HCT116 (cell line): ENCODE data around the gene PIKFYVE. TPM values are rescaled to one million over a fixed set of nuclear protein-coding genes. Genes with fewer than 3 reads are reported as not detected.

Experiments used
- ATAC-seq: fragments of 200-7000 bp; cut with Tn5 transposase; 2 replicates; pipeline ENCODE4 v1.9.1; 2020; ENCODE audit warnings: mild to moderate bottlenecking, moderate library complexity
- BruUV-seq: library from RNA; stranded (reverse); fragments of 400-500 nt; replicated peaks from 2 replicates; lab custom pipeline; 2021; lab: Mats Ljungman, UMichigan
- CTCF ChIA-PET: fragments of 300-600 bp; sonication (Branson Sonifier 250); formaldehyde crosslinking; loops from one replicate; lab custom pipeline; 2021; ENCODE audit warnings: antibody characterized with exemption; lab: Charles Lee
- POLR2A ChIA-PET: fragments of 300-600, 350-600 bp; sonication (Branson Sonifier 250); formaldehyde crosslinking; loops from one replicate; lab custom pipeline; 2021; ENCODE audit warnings: antibody characterized with exemption; lab: Charles Lee
- RAD21 ChIA-PET, 2 experiments: fragments of 300-600 bp; sonication (Branson Sonifier 250); formaldehyde crosslinking; loops; one replicate each; lab custom pipeline; 2023; ENCODE audit warnings: low total read pairs in 2 of 2; ENCODE audit not compliant: uncharacterized antibody in 2 of 2, unreplicated experiment in 2 of 2, low non-redundant PET in 1 of 2; lab: Charles Lee
- DNase-seq: peaks from one replicate; pipeline ENCODE4 v3.0.0-alpha.2; 2010; ENCODE audit warnings: low read depth, low spot score
- H2AFZ ChIP-seq: fragments of 200-600 bp; shearing (Covaris generic), sonication (generic); 2 replicates; pipeline ENCODE4 v1.6.1; 2017; ENCODE audit warnings: low read depth, mixed run types, mixed read lengths, antibody characterized with exemption, low read length; ENCODE audit not compliant: poor library complexity, severe bottlenecking
- H3K27ac ChIP-seq: 2 replicates; pipeline ENCODE4 v1.5.1; 2012; ENCODE audit warnings: low read depth, low read length
- H3K27me3 ChIP-seq: fragments of 200-600 bp; sonication (generic); 2 replicates; pipeline ENCODE4 v1.6.1; 2016; ENCODE audit warnings: mixed run types, low read length, mixed read lengths; ENCODE audit not compliant: insufficient read depth
- H3K36me3 ChIP-seq, 2 experiments: fragments of 200-500 bp in 1 of 2; fragments of 200-600 bp in 1 of 2; sonication (Bioruptor generic) in 1 of 2; sonication (generic) in 1 of 2; 2 replicates each; pipeline versions ENCODE4 v1.5.1 to v1.6.1; 2014 to 2016; ENCODE audit warnings: low read length in 2 of 2, inconsistent platforms in 1 of 2, mixed read lengths in 1 of 2, mixed run types in 1 of 2; ENCODE audit not compliant: insufficient read depth in 2 of 2, control insufficient read depth in 1 of 2
- H3K4me1 ChIP-seq, 2 experiments: fragments of 200-600 bp in 1 of 2; sonication (generic) in 1 of 2; 2 replicates each; pipeline versions ENCODE4 v1.5.1 to v1.6.1; 2012 to 2017; ENCODE audit warnings: low read length in 2 of 2, inconsistent platforms in 1 of 2, mild to moderate bottlenecking in 1 of 2, mixed read lengths in 1 of 2, mixed run types in 1 of 2, moderate library complexity in 1 of 2; ENCODE audit not compliant: insufficient read depth in 2 of 2, control insufficient read depth in 1 of 2
- H3K4me2 ChIP-seq: fragments of 200-600 bp; sonication (generic); 2 replicates; pipeline ENCODE4 v1.6.1; 2017; ENCODE audit warnings: mixed run types, low read length, mixed read lengths
- H3K4me3 ChIP-seq, 2 experiments: fragments of 200-600 bp in 1 of 2; sonication (generic) in 1 of 2; replicated peaks in 1 of 2; 2 replicates each; pipeline ENCODE4 v1.5.1; 2011 to 2016; ENCODE audit warnings: low read length in 2 of 2, control low read depth in 1 of 2, low read depth in 1 of 2, mild to moderate bottlenecking in 1 of 2, mixed read lengths in 1 of 2, mixed run types in 1 of 2
- H3K79me2 ChIP-seq: fragments of 200-600 bp; sonication (generic); 2 replicates; pipeline ENCODE4 v1.6.1; 2017; ENCODE audit warnings: mild to moderate bottlenecking, mixed run types, low read length, moderate library complexity, mixed read lengths; ENCODE audit not compliant: insufficient read depth
- H3K9ac ChIP-seq: fragments of 200-600 bp; sonication (generic); 2 replicates; pipeline ENCODE4 v1.6.1; 2016; ENCODE audit warnings: low read length, mixed read lengths
- H3K9me2 ChIP-seq: fragments of 200-600 bp; sonication (generic), shearing (Covaris generic); 2 replicates; pipeline ENCODE4 v1.6.1; 2017; ENCODE audit warnings: mixed run types, mild to moderate bottlenecking, moderate library complexity; ENCODE audit not compliant: insufficient read depth
- H3K9me3 ChIP-seq, 2 experiments: fragments of 200-500 bp in 1 of 2; fragments of 200-600 bp in 1 of 2; sonication (Bioruptor generic) in 1 of 2; sonication (generic) in 1 of 2; 2 replicates each; pipeline ENCODE4 v1.6.1; 2014 to 2017; ENCODE audit warnings: low read length in 2 of 2, mixed read lengths in 2 of 2, inconsistent platforms in 1 of 2, low read depth in 1 of 2, mild to moderate bottlenecking in 1 of 2, mixed run types in 1 of 2, moderate library complexity in 1 of 2; ENCODE audit not compliant: control insufficient read depth in 1 of 2, insufficient read depth in 1 of 2
- H4K20me1 ChIP-seq: fragments of 200-600 bp; sonication (generic), shearing (Covaris generic); 2 replicates; pipeline ENCODE4 v1.6.1; 2017; ENCODE audit warnings: mixed run types, mild to moderate bottlenecking, moderate library complexity; ENCODE audit not compliant: insufficient read depth
- ATF3 ChIP-seq: IDR thresholded peaks from 2 replicates; pipeline ENCODE4 v1.6.1; 2012
- CBX3 ChIP-seq: IDR thresholded peaks from 2 replicates; pipeline ENCODE4 v1.6.1; 2012; ENCODE audit warnings: low read depth
- FOSL1 ChIP-seq: IDR thresholded peaks from 2 replicates; pipeline ENCODE4 v1.6.1; 2012; ENCODE audit warnings: low read depth
- JUND ChIP-seq: IDR thresholded peaks from 2 replicates; pipeline ENCODE4 v1.6.1; 2012
- MAX ChIP-seq: IDR thresholded peaks from 2 replicates; pipeline ENCODE4 v1.6.1; 2012
- POLR2A ChIP-seq: IDR thresholded peaks from 2 replicates; pipeline ENCODE4 v1.7.0; 2011; ENCODE audit warnings: borderline replicate concordance; ENCODE audit not compliant: insufficient read depth, insufficient read length; ENCODE audit errors: extremely low read depth
- TCF7L2 ChIP-seq: IDR thresholded peaks from 2 replicates; pipeline ENCODE4 v1.7.0; 2011; ENCODE audit warnings: borderline replicate concordance, inconsistent platforms; ENCODE audit not compliant: insufficient read depth, insufficient read length; ENCODE audit errors: extremely low read depth
- intact Hi-C: fragments of 100-400 bp; cut with micrococcal nuclease; formaldehyde crosslinking; loops from 2 replicates; pipeline ENCODE4 v1.10.0; 2022
- total RNA-seq: library from RNA; stranded (reverse); gene quantifications from one replicate; pipeline ENCODE4 v1.2.1, GENCODE V29; 2021; ENCODE audit not compliant: unreplicated experiment
- TF ChIP-seq, protein P1 (sequence below), 3 experiments: fragments of 200-600 bp in 1 of 3; sonication (generic) in 1 of 3; IDR thresholded peaks in 2 of 3; conservative IDR thresholded peaks in 1 of 3; 2 replicates each; pipeline ENCODE4 v1.5.1; 2012 to 2017; ENCODE audit warnings: low read depth in 2 of 3, low read length in 2 of 3, antibody characterized with exemption in 1 of 3, borderline replicate concordance in 1 of 3, control low read depth in 1 of 3, mild to moderate bottlenecking in 1 of 3, mixed read lengths in 1 of 3, mixed run types in 1 of 3, moderate library complexity in 1 of 3; ENCODE audit not compliant: insufficient read depth in 1 of 3

Gene PIKFYVE
- total RNA-seq, 1 experiment from 2014 or later: 21.8 TPM

DNA sequence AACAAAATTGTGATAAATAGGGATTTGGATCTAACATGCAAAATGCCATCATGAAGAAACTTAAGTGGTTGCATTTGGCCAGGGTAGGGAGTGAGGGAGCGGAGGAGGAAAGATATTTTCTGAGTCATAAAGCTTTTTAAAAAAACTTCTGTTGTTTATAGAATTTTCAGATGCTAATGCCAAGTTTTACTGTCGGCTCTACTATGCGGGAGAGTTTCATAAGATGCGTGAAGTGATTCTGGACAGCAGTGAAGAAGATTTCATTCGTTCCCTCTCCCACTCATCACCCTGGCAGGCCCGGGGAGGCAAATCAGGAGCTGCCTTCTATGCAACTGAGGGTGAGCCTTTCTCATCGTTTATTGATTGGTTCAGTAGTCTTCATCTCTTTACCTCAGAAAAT lies 84.6 kb downstream of the PIKFYVE start:
- Histone ChIP-seq H3K4me3 (no peak overlapping the region), H3K79me2 (no peaks in the 10 kb centered on the region), H3K4me2 (no peak overlapping the region), H3K27me3 (no peaks in the 10 kb centered on the region), H3K4me1 (no peaks in the 10 kb centered on the region), H3K27ac (no peak overlapping the region), H2AFZ (no peak overlapping the region), H3K9ac (no peak overlapping the region), H3K9me3 (no peaks in the 10 kb centered on the region), H4K20me1 (no peaks in the 10 kb centered on the region), H3K36me3 (peaks cover 18 to 45% of the 10 kb centered on the region in 2 experiments), H3K9me2 (no peaks in the 10 kb centered on the region)
- TF ChIP-seq FOSL1 (no peak), CBX3 (no peak), MAX (no peak), ATF3 (no peak), JUND (no peak), TCF7L2 (no peak), POLR2A (no peak)
- TF ChIP-seq, protein P1, sequence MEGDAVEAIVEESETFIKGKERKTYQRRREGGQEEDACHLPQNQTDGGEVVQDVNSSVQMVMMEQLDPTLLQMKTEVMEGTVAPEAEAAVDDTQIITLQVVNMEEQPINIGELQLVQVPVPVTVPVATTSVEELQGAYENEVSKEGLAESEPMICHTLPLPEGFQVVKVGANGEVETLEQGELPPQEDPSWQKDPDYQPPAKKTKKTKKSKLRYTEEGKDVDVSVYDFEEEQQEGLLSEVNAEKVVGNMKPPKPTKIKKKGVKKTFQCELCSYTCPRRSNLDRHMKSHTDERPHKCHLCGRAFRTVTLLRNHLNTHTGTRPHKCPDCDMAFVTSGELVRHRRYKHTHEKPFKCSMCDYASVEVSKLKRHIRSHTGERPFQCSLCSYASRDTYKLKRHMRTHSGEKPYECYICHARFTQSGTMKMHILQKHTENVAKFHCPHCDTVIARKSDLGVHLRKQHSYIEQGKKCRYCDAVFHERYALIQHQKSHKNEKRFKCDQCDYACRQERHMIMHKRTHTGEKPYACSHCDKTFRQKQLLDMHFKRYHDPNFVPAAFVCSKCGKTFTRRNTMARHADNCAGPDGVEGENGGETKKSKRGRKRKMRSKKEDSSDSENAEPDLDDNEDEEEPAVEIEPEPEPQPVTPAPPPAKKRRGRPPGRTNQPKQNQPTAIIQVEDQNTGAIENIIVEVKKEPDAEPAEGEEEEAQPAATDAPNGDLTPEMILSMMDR (IDR thresholded peaks at IDR 0.05 in 2 of 3, conservative IDR thresholded peaks at IDR 0.05 in 1 of 3; ENCODE audit: borderline replicate concordance in 1 of 3, insufficient read depth in 1 of 3, low read depth in 2 of 3, low read length in 2 of 3): no peak
- ChIA-PET RAD21 (no interaction called here), POLR2A (no interaction called here), CTCF (no interaction called here)
- DNase-seq: no peak
- no TSS peak for BruUV-seq
- intact Hi-C loops: no loop called here
- no peak for ATAC-seq
